Esophagus muscularis mucosa (tissue), 4 donors: ENCODE measurements around the gene KCNJ13. TPM values are rescaled to one million over a fixed set of nuclear protein-coding genes. Genes with fewer than 3 reads are reported as not detected.
"Not testable (repeated sequence)": the region's sequence is repeated elsewhere in the genome, so short reads cannot be mapped to it uniquely, and the experiment has no call there.

Experiments
- DNase-seq: peaks from one replicate; pipeline ENCODE4 v3.0.0-alpha.2; 2017; ENCODE audit errors: extremely low spot score
- H3K27ac ChIP-seq, 4 donors: fragments of 200-600 bp; sonication (generic); replicated peaks in 1 of 4; 1 replicate in 3 of 4; 2 replicates in 1 of 4; pipeline ENCODE4 v1.5.1; 2016 to 2019; ENCODE audit warnings: mild to moderate bottlenecking in 1 of 4
- H3K27me3 ChIP-seq, 4 donors: fragments of 200-600 bp; sonication (generic); one replicate each; pipeline versions ENCODE4 v1.5.1 to v1.6.0; 2016 to 2019
- H3K36me3 ChIP-seq, 4 donors: fragments of 200-600 bp; sonication (generic); one replicate each; pipeline ENCODE4 v1.5.1; 2016 to 2019
- H3K4me1 ChIP-seq, 4 donors: fragments of 200-600 bp; sonication (generic); one replicate each; pipeline ENCODE4 v1.5.1; 2016 to 2019
- H3K4me3 ChIP-seq, 4 donors: fragments of 200-600 bp; sonication (generic); 1 replicate in 2 of 4; 2 replicates in 2 of 4; pipeline ENCODE4 v1.5.1; 2016 to 2019; ENCODE audit warnings: mild to moderate bottlenecking in 4 of 4, moderate library complexity in 1 of 4
- H3K9me3 ChIP-seq, 4 donors: fragments of 200-600 bp; sonication (generic); 1 replicate in 3 of 4; 2 replicates in 1 of 4; pipeline ENCODE4 v1.5.1; 2016 to 2019
- EP300 ChIP-seq: sonication (generic); formaldehyde crosslinking; IDR thresholded peaks from one replicate; pipeline ENCODE4 v1.6.1; 2017; ENCODE audit warnings: antibody characterized with exemption
- POLR2A ChIP-seq: fragments of 450-650 bp; IDR thresholded peaks from one replicate; pipeline ENCODE4 v1.6.1; 2017; ENCODE audit warnings: antibody characterized with exemption, moderate library complexity, mild to moderate bottlenecking, low read depth
- POLR2AphosphoS5 ChIP-seq, 2 donors: sonication (generic); formaldehyde crosslinking; IDR thresholded peaks; one replicate each; pipeline ENCODE4 v1.6.1; 2017; ENCODE audit warnings: antibody characterized with exemption in 2 of 2
- WGBS: methylation state at CpG from one replicate; pipeline ENCODE4 v1.1.5; 2018; 5-methylcytosine and 5-hydroxymethylcytosine counted together
- intact Hi-C: fragments of 100-400 bp; cut with DNase I; formaldehyde crosslinking; loops from one replicate; pipeline ENCODE4 v1.15.1; 2023
- small RNA-seq, 3 donors: library from RNA; depleted of rRNA; stranded (forward); fragments of <200 nt; gene quantifications; one replicate each; pipeline ENCODE3, GENCODE V24; 2016
- total RNA-seq, 4 donors: library from RNA; depleted of rRNA; stranded (reverse); fragments of >200 nt; gene quantifications; one replicate each; pipeline versions ENCODE4 v1.1.0 to v1.2.1, GENCODE V29; 2016
- TF ChIP-seq, protein P1 (sequence below), 3 experiments: fragments of 200-600 bp in 2 of 3; fragments of 450-650 bp in 1 of 3; sonication (generic) in 2 of 3; IDR thresholded peaks; one replicate each; pipeline ENCODE4 v1.5.1; 2017 to 2019; ENCODE audit warnings: antibody characterized with exemption in 3 of 3, mild to moderate bottlenecking in 2 of 3, moderate library complexity in 1 of 3

Gene KCNJ13
- total RNA-seq, 4 donors from 2014 or later = not detected

DNA sequence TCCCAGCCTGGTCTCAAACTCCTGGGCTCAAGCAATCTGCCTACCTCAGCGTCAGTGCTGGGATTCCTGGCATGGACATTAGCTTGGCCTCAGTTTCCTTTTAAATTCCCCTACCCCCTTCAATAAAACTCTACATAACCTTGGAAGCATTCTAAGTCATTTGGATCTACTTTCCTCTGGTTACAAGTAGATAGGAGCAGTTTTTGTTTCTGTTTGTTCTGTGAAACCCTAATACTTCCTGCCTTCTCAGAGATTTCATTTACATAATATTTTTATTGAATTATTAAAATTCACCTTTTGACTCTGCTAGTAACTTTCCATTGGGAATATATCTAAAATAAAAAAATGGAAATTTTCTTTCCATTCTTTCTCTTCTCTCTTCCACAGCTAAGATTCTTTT lies 53.3 kb downstream of the KCNJ13 start:
- Histone ChIP-seq H3K36me3 (peaks cover 7 to 35% (median 28%) of the 10 kb centered on the region in 4 donors), H3K27ac (no peak overlapping the region), H3K4me3 (no peak overlapping the region), H3K4me1 (peaks cover 7 to 16% (median 11%) of the 10 kb centered on the region in 4 donors), H3K9me3 (no peaks in the 10 kb centered on the region), H3K27me3 (no peaks in the 10 kb centered on the region)
- DNase-seq = no peak
- intact Hi-C loops = no loop called here
- WGBS = 83% methylated on average over 1 of the region's 1 CpG
- no peak for TF ChIP-seq POLR2AphosphoS5 (IDR thresholded peaks at IDR 0.05)
- TF ChIP-seq EP300 = no peak
- TF ChIP-seq, protein P1, sequence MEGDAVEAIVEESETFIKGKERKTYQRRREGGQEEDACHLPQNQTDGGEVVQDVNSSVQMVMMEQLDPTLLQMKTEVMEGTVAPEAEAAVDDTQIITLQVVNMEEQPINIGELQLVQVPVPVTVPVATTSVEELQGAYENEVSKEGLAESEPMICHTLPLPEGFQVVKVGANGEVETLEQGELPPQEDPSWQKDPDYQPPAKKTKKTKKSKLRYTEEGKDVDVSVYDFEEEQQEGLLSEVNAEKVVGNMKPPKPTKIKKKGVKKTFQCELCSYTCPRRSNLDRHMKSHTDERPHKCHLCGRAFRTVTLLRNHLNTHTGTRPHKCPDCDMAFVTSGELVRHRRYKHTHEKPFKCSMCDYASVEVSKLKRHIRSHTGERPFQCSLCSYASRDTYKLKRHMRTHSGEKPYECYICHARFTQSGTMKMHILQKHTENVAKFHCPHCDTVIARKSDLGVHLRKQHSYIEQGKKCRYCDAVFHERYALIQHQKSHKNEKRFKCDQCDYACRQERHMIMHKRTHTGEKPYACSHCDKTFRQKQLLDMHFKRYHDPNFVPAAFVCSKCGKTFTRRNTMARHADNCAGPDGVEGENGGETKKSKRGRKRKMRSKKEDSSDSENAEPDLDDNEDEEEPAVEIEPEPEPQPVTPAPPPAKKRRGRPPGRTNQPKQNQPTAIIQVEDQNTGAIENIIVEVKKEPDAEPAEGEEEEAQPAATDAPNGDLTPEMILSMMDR (IDR thresholded peaks at IDR 0.05) = no peak

DNA sequence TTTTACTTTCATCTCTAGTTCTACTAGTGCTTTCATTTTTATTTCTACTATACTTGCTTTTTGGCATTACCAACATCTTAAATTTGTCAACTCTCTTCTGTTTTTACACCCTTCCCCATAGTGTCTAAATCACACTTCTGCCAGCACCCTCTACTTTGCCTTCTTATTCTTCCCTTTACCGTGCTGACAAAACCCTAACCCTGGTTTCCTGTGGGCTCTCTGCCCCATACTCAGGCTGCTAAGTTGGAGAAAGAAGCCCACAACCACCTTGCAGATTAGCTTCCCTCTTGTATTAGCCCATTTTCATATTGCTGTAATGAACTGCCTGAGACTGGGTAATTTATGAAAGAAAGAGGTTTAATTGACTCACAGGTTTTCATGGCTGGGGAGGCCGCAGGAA lies 54.5 kb downstream of the KCNJ13 start:
- H3K36me3 ChIP-seq = peaks cover 7 to 35% (median 28%) of the 10 kb centered on the region in 4 donors
- WGBS = 83% methylated on average over 2 of the region's 2 CpGs
- no peak overlapping the region for H3K27ac ChIP-seq
- no peak for TF ChIP-seq EP300
- TF ChIP-seq, protein P1 (IDR thresholded peaks at IDR 0.05) = no peak
- TF ChIP-seq POLR2AphosphoS5 (IDR thresholded peaks at IDR 0.05) = no peak
- TF ChIP-seq POLR2A = no peak
- no peaks in the 10 kb centered on the region for H3K27me3 ChIP-seq
- intact Hi-C loops = no loop called here
- peaks cover 7 to 16% (median 11%) of the 10 kb centered on the region in 4 donors for H3K4me1 ChIP-seq
- no peak for DNase-seq
- no peak overlapping the region for H3K4me3 ChIP-seq
- H3K9me3 ChIP-seq = no peaks in the 10 kb centered on the region

DNA sequence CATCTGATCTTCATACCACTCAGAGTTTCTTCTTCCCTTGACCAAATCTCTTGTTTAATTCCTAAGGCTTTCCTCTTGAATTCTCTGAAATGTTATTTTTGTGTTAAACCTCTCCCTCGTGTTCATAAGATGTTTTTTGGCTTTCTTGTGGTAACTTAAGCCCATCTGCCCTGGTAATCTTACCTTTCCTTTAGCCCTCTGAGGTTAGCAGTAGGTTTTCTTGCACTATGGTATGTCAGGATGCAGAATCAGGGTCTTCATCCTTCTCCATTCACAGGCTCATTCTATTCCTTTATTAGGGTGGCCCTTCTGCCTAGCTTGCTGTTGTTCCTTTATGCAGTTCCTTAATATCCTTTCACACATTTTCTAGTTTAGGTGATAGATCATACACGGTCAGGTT lies 55.1 kb downstream of the KCNJ13 start:
- 86% methylated on average over 2 of the region's 2 CpGs for WGBS
- H3K27me3 ChIP-seq = no peaks in the 10 kb centered on the region
- intact Hi-C loops = no loop called here
- TF ChIP-seq EP300 = no peak
- DNase-seq = no peak
- H3K27ac ChIP-seq = no peak overlapping the region
- no peak overlapping the region for H3K4me3 ChIP-seq
- H3K4me1 ChIP-seq = peaks cover 7 to 16% (median 11%) of the 10 kb centered on the region in 4 donors
- no peaks in the 10 kb centered on the region for H3K9me3 ChIP-seq
- peaks cover 6 to 33% (median 25%) of the 10 kb centered on the region in 4 donors for H3K36me3 ChIP-seq

DNA sequence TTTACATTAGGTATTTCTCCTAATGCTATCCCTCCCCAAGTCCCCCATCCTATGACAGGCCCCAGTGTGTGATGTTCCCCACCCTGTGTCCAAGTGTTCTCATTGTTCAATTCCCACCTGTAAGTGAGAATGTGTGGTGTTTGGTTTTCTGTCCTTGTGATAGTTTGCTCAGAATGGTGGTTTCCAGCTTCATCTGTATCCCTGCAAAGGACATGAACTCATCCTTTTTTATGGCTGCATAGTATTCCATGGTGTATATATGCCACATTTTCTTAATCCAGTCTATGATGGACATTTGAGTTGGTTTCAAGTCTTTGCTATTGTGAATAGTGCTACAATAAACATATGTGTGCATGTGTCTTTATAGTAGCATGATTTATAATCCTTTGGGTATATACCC lies 56.3 kb downstream of the KCNJ13 start:
- Histone ChIP-seq H3K36me3 (peaks cover 0 to 21% (median 13%) of the 10 kb centered on the region in 4 donors), H3K4me1 (peaks cover 12 to 19% (median 14%) of the 10 kb centered on the region in 4 donors)
- H3K9me3 ChIP-seq, H3K27ac ChIP-seq, H3K4me3 ChIP-seq, intact Hi-C loops, H3K27me3 ChIP-seq, DNase-seq: not testable (repeated sequence)

Small RNA genes within 50 kb of the gene (small RNA-seq; reads per million reads assigned to genes)
- gene RNU6-107P = 0 reads per million in 3 donors

Other genes with a start within 250 kb of the KCNJ13 start
- gene CHRNG, start 236.9 kb downstream of the KCNJ13 start, total RNA-seq = not detected
- gene TIGD1, start 226.0 kb downstream of the KCNJ13 start, total RNA-seq = 1 to 10 TPM; 1.2 to 1.7 (median 1.6) TPM
- gene EIF4E2, start 225.9 kb downstream of the KCNJ13 start, total RNA-seq = 10 to 100 TPM; 37.0 to 55.8 (median 44.2) TPM
- 10 to 100 TPM; 13.3 to 23.7 (median 15.3) TPM for gene EFHD1, start 143.0 kb downstream of the KCNJ13 start, total RNA-seq
- gene GIGYF2, start 79.2 kb downstream of the KCNJ13 start, total RNA-seq = 10 to 100 TPM; 54.2 to 64.7 (median 59.9) TPM
- gene SNORC, start 93.7 kb upstream of the KCNJ13 start, total RNA-seq = 1 to 10 TPM in 2 of 4 donors, under 1 TPM in 2; 0.45 to 2.5 (median 1.4) TPM
- under 1 TPM in 3 of 4 donors, not detected in 1; 0.33 to 0.98 (median 0.52) TPM for gene NGEF, start 236.7 kb upstream of the KCNJ13 start, total RNA-seq